Neural progenitor cell (in vitro differentiated cells): ENCODE measurements around the gene GABPB2. TPM values are rescaled to one million over a fixed set of nuclear protein-coding genes. Genes with fewer than 3 reads are reported as not detected.

Experiments
- DNase-seq: peaks from one replicate; pipeline ENCODE4 v3.0.0-alpha.2; 2016; ENCODE audit warnings: low spot score
- H2AFZ ChIP-seq: fragments of 200-600 bp; sonication (generic); replicated peaks from 2 replicates; pipeline ENCODE4 v1.6.1; 2016; ENCODE audit warnings: antibody characterized with exemption
- H3F3A ChIP-seq: fragments of 200-600 bp; sonication (generic); 2 replicates; pipeline ENCODE4 v1.6.1; 2016; ENCODE audit warnings: antibody characterized with exemption, low read depth
- H3K27ac ChIP-seq: fragments of 200-600 bp; sonication (generic); 2 replicates; pipeline ENCODE4 v1.5.1; 2016; ENCODE audit warnings: mild to moderate bottlenecking
- H3K27me3 ChIP-seq: fragments of 200-600 bp; sonication (generic); 2 replicates; pipeline ENCODE4 v1.6.1; 2016; ENCODE audit warnings: mild to moderate bottlenecking, moderate library complexity
- H3K36me3 ChIP-seq: fragments of 200-600 bp; sonication (generic); 2 replicates; pipeline ENCODE4 v1.5.1; 2016
- H3K4me1 ChIP-seq: fragments of 200-600 bp; sonication (generic); 2 replicates; pipeline ENCODE4 v1.6.1; 2016; ENCODE audit warnings: mixed run types
- H3K4me2 ChIP-seq: fragments of 200-600 bp; sonication (generic); 2 replicates; pipeline ENCODE4 v1.6.1; 2016
- H3K4me3 ChIP-seq: fragments of 200-600 bp; sonication (generic); 2 replicates; pipeline ENCODE4 v1.5.1; 2016
- H3K79me2 ChIP-seq: fragments of 200-600 bp; sonication (generic); 2 replicates; pipeline ENCODE4 v1.6.1; 2016; ENCODE audit warnings: low read depth
- H3K9ac ChIP-seq: fragments of 200-600 bp; sonication (generic); 2 replicates; pipeline ENCODE4 v1.6.1; 2016
- H3K9me3 ChIP-seq: fragments of 200-600 bp; sonication (generic); 2 replicates; pipeline ENCODE4 v1.5.1; 2016; ENCODE audit warnings: low read depth
- H4K20me1 ChIP-seq: fragments of 200-600 bp; sonication (generic); 2 replicates; pipeline ENCODE4 v1.6.1; 2016; ENCODE audit warnings: low read depth
- H3K27ac Mint-ChIP-seq: 3 replicates; pipeline ENCODE4 v1.8.0; 2021; ENCODE audit warnings: mixed read lengths
- H3K27me3 Mint-ChIP-seq: 2 replicates; pipeline ENCODE4 v1.8.0; 2022; ENCODE audit warnings: low read depth, mild to moderate bottlenecking, inconsistent platforms, moderate library complexity, mixed read lengths; ENCODE audit not compliant: insufficient read depth
- H3K36me3 Mint-ChIP-seq: 3 replicates; pipeline ENCODE4 v1.8.0; 2021; ENCODE audit warnings: mixed read lengths
- H3K4me1 Mint-ChIP-seq: 3 replicates; pipeline ENCODE4 v1.8.0; 2021; ENCODE audit warnings: mixed read lengths
- H3K4me3 Mint-ChIP-seq: 3 replicates; pipeline ENCODE4 v1.8.0; 2021; ENCODE audit warnings: mild to moderate bottlenecking, moderate library complexity, mixed read lengths
- H3K9me3 Mint-ChIP-seq: 3 replicates; pipeline ENCODE4 v1.8.0; 2020; ENCODE audit warnings: mixed read lengths
- CTCF ChIP-seq: fragments of 200-600 bp; sonication (generic); IDR thresholded peaks from 2 replicates; pipeline ENCODE4 v1.5.1; 2017; ENCODE audit warnings: antibody characterized with exemption, mild to moderate bottlenecking
- EZH2 ChIP-seq: fragments of 200-600 bp; sonication (generic); IDR thresholded peaks from 2 replicates; pipeline ENCODE4 v1.6.1; 2017; ENCODE audit warnings: antibody characterized with exemption, mild to moderate bottlenecking, moderate library complexity
- EZH2phosphoT487 ChIP-seq: fragments of 200-600 bp; sonication (generic); IDR thresholded peaks from 2 replicates; pipeline ENCODE4 v1.6.1; 2017; ENCODE audit warnings: antibody characterized with exemption
- total RNA-seq: library from RNA; depleted of rRNA; stranded (reverse); fragments of >200 nt; gene quantifications from 2 replicates; pipeline ENCODE4 v1.2.3, GENCODE V29; 2015; ENCODE audit warnings: low replicate concordance

GABPB2 gene
- total RNA-seq, 1 donor from 2014 or later: 6.9 TPM

- H3K27ac ChIP-seq: no peak overlapping the region
- no peaks in the 10 kb centered on the region for H3K27me3 ChIP-seq
- no peak for TF ChIP-seq EZH2
- TF ChIP-seq CTCF: no peak
- no peak for TF ChIP-seq EZH2phosphoT487
- peaks cover 33% of the 10 kb centered on the region for H3K36me3 Mint-ChIP-seq
- peaks cover 23% of the 10 kb centered on the region for H4K20me1 ChIP-seq
- no peaks in the 10 kb centered on the region for H3K9me3 ChIP-seq
- peaks cover 26% of the 10 kb centered on the region for H3F3A ChIP-seq
- H3K4me3 ChIP-seq: no peak overlapping the region
- peak overlapping the region; percentile 62 for H3K4me3 Mint-ChIP-seq
- H3K27me3 Mint-ChIP-seq: peaks cover 14% of the 10 kb centered on the region
- H2AFZ ChIP-seq: no peak overlapping the region
- no peak overlapping the region for H3K27ac Mint-ChIP-seq
- H3K9me3 Mint-ChIP-seq: no peaks in the 10 kb centered on the region
- H3K4me1 ChIP-seq: peaks cover 7% of the 10 kb centered on the region
- no peaks in the 10 kb centered on the region for H3K36me3 ChIP-seq
- no peak for DNase-seq
- H3K79me2 ChIP-seq: peaks cover 49% of the 10 kb centered on the region
- peaks cover 20% of the 10 kb centered on the region for H3K4me1 Mint-ChIP-seq
- H3K4me2 ChIP-seq: no peak overlapping the region
- no peak overlapping the region for H3K9ac ChIP-seq
Measured at GRCh38 chr1:151055581-151055980, 15.0 kb upstream of the GABPB2 start.

DNA sequence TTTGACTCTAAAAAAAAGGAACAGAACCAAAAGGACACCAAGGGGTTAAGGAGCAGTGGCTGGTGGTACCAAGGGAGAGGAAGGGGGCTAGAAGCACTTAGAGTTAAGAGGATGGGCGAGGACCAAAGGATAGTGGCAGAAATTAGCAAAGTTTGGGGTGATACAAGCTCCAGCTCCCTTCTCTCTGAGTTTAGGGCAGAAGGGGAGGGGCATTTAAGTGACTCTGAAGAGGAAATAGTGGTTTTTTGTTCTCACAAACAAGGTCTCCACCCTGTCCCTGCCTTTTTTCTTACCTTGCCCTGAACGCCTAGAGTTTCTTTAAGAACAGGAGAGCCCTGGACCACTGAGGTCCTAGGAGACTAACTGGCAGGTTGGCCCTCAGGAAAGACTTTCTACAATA is 14.4 kb upstream of the GABPB2 start:
- Histone ChIP-seq H3K4me2 (no peak overlapping the region), H3K79me2 (peaks cover 54% of the 10 kb centered on the region), H3K27me3 (no peaks in the 10 kb centered on the region), H3K27ac (no peak overlapping the region), H3K4me1 (peaks cover 7% of the 10 kb centered on the region), H3K4me3 (no peak overlapping the region), H4K20me1 (peaks cover 23% of the 10 kb centered on the region), H2AFZ (no peak overlapping the region), H3K36me3 (no peaks in the 10 kb centered on the region), H3K9ac (peak overlapping the region; percentile 4), H3F3A (peaks cover 27% of the 10 kb centered on the region), H3K9me3 (no peaks in the 10 kb centered on the region)
- peaks cover 14% of the 10 kb centered on the region for H3K27me3 Mint-ChIP-seq
- DNase-seq: no peak
- no peak for TF ChIP-seq CTCF
- TF ChIP-seq EZH2phosphoT487: no peak
- TF ChIP-seq EZH2: no peak
- H3K9me3 Mint-ChIP-seq: no peaks in the 10 kb centered on the region
- H3K4me1 Mint-ChIP-seq: peaks cover 20% of the 10 kb centered on the region
- H3K4me3 Mint-ChIP-seq: peak overlapping the region; percentile 62
- peaks cover 33% of the 10 kb centered on the region for H3K36me3 Mint-ChIP-seq
- no peak overlapping the region for H3K27ac Mint-ChIP-seq

DNA sequence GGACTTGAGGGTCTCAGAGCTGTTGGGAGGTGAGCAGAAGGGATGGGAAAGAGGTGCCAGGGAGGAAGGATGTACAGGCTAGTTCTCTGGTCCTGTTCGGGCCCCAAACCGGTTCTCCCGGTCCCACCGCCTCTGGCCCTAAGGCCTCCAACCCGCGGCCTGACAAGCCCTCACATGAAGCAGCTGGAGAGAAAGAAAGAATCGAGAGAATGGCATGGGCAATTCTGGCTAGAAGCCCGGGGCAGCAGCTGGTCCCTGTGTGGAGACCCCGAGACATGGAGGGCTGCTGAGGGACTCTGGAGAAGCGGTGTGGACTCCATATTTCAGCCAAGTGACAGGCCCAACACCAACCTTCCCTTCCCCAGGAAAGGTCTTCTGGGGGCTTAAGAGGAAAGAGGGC is 11.9 kb upstream of the GABPB2 start:
- H2AFZ ChIP-seq: no peak overlapping the region
- no peaks in the 10 kb centered on the region for H3K9me3 ChIP-seq
- H3K4me3 Mint-ChIP-seq: peak overlapping the region; percentile 93
- H4K20me1 ChIP-seq: peaks cover 23% of the 10 kb centered on the region
- peaks cover 11% of the 10 kb centered on the region for H3K27me3 Mint-ChIP-seq
- H3K36me3 Mint-ChIP-seq: peaks cover 35% of the 10 kb centered on the region
- peak overlapping the region; percentile 78 for H3K27ac Mint-ChIP-seq
- peaks cover 80% of the 10 kb centered on the region for H3K79me2 ChIP-seq
- H3K4me2 ChIP-seq: peak overlapping the region; percentile 90
- no peaks in the 10 kb centered on the region for H3K9me3 Mint-ChIP-seq
- H3K27ac ChIP-seq: peak overlapping the region; percentile 69
- H3K27me3 ChIP-seq: no peaks in the 10 kb centered on the region
- no peaks in the 10 kb centered on the region for H3K36me3 ChIP-seq
- peaks cover 21% of the 10 kb centered on the region for H3F3A ChIP-seq
- no peak for TF ChIP-seq CTCF
- TF ChIP-seq EZH2phosphoT487: no peak
- no peak for TF ChIP-seq EZH2
- peak overlapping the region; percentile 75 for H3K9ac ChIP-seq
- peaks cover 35% of the 10 kb centered on the region for H3K4me1 Mint-ChIP-seq
- H3K4me3 ChIP-seq: peak overlapping the region; percentile 89
- peaks cover 17% of the 10 kb centered on the region for H3K4me1 ChIP-seq
- DNase-seq: peak; percentile 46
